AG04449 (cell line): ENCODE data around the gene HRCT1.

Experiments
- CTCF ChIA-PET: fragments of 350-600 bp; formaldehyde crosslinking; extraction: SDS; loops from one replicate; lab custom pipeline; 2021; ENCODE audit warnings: antibody characterized with exemption; lab: Yijun Ruan, JAX
- POLR2A ChIA-PET: fragments of 400-600, 350-600 bp; formaldehyde crosslinking; extraction: SDS; loops from one replicate; lab custom pipeline; 2020; ENCODE audit warnings: antibody characterized with exemption, inconsistent platforms; lab: Yijun Ruan, JAX
- DNase-seq: peaks from one replicate; pipeline ENCODE4 v3.0.0-alpha.2; 2010; ENCODE audit warnings: low read depth, low spot score
- H3K4me3 ChIP-seq: 2 replicates; pipeline ENCODE4 v1.5.1; 2011; ENCODE audit warnings: low read depth, mild to moderate bottlenecking, control low read depth, low read length
- TF ChIP-seq, protein P1 (sequence below): IDR thresholded peaks from one replicate; pipeline ENCODE4 v1.5.1; 2011; ENCODE audit warnings: mild to moderate bottlenecking, moderate library complexity, low read length, control low read depth, inconsistent platforms; ENCODE audit not compliant: insufficient read depth; ENCODE audit errors: missing control alignments

Gene HRCT1

DNA sequence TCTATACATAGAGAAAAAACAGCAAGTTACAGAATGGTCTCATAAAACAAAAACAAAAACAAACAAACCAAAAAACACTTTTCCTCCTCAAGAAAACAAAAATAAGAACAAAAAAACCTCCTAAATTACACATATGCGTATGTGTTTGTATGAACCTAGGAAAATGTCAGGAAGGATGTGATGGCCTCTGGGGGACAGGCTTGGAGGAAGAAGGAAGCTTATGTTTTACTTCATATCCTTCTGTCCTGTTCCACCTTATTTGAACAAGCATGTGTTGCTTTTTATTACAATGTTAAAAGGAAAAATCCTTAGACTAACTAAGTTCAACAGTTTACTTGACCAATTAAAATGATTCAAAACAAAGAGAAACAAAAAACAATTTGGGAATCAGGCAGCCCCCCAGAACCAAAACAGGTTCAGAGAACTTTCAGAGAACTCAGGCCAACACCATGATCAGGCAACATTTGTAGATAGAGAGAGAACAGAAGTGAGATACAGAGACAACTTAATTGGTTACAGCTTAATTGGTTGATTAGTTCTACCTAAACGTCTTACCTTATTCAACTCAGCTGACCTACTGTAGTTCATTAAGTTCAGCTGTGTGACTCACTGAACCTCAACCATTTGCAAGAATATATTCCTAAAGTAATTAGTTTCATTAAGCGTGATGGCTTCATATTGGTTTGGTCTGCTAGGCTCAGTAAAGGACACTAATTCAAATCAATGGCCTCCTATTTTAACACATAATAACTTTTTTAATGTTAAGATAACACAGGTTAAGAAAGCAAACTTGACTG is 13.4 kb downstream of the HRCT1 start:
- CTCF ChIA-PET = interaction anchor here (1.5 to 9.2 kb wide), 4 partner anchors 9 to 35 kb away, joined by 3 to 137 read pairs (median 8); partner anchors contain the start of genes HRCT1 and SPAAR
- no peak overlapping the region for H3K4me3 ChIP-seq
- TF ChIP-seq, protein P1, sequence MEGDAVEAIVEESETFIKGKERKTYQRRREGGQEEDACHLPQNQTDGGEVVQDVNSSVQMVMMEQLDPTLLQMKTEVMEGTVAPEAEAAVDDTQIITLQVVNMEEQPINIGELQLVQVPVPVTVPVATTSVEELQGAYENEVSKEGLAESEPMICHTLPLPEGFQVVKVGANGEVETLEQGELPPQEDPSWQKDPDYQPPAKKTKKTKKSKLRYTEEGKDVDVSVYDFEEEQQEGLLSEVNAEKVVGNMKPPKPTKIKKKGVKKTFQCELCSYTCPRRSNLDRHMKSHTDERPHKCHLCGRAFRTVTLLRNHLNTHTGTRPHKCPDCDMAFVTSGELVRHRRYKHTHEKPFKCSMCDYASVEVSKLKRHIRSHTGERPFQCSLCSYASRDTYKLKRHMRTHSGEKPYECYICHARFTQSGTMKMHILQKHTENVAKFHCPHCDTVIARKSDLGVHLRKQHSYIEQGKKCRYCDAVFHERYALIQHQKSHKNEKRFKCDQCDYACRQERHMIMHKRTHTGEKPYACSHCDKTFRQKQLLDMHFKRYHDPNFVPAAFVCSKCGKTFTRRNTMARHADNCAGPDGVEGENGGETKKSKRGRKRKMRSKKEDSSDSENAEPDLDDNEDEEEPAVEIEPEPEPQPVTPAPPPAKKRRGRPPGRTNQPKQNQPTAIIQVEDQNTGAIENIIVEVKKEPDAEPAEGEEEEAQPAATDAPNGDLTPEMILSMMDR = no peak
- no peak for DNase-seq
- POLR2A ChIA-PET = interaction anchor here (2.5 kb wide), 1 partner anchor 13 kb away, joined by 13 read pairs; the partner anchor contains the start of gene HRCT1

DNA sequence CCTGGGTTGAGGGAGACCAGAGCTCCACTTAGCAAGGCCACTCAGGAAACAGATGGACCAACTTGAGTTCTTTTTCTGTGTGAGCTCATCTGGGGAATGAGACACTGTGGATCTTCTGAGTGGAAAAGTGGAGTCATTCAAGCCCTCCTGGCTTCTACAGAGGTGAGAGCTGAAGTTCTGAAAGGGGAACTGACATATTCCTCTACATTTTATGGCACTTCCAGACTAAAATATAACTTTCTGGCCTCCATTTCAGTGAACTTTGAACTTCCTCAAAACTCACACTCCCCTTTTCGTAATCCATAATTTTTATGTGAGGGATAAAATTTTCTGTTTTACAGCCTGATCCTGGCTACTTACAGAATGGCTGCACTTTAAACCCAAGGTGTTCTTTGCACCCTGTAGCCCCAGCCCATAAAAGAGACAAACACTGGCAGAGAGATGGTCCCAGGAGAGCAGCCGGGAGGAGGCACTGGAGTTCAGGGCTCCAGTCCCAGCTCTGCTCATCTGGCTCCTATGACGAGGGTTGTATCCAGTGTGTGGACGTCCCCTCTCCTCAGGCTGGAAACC is 14.1 kb downstream of the HRCT1 start:
- CTCF ChIA-PET = interaction anchor here (1.5 to 9.2 kb wide), 3 partner anchors 12 to 35 kb away, joined by 5 to 137 read pairs (median 12); partner anchors contain the start of genes HRCT1 and SPAAR
- no peak overlapping the region for H3K4me3 ChIP-seq
- DNase-seq = no peak
- TF ChIP-seq, protein P1 = no peak
- POLR2A ChIA-PET = interaction anchor here (2.5 kb wide), 1 partner anchor 13 kb away, joined by 13 read pairs; the partner anchor contains the start of gene HRCT1

DNA sequence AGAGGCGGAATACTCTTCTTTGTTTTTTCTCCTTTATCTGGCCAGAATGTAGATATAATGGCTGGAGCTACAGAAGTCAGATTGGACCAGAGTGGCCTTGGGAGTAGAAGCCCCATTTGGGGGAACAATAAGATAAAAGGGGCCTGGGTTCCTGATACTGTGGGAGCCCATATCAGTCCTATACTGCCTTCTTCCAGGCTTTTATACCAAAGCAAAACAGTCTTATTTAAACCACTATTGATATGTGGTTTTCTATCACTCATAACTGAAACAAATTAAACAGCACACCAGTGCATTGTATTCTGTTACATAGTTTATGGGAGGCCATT is 17.6 kb downstream of the HRCT1 start:
- TF ChIP-seq, protein P1 = no peak
- DNase-seq = no peak
- ChIA-PET POLR2A (interaction anchor here (0.6 to 1.9 kb wide), 4 partner anchors 12 to 113 kb away, joined by 4 to 16 read pairs (median 10); partner anchors contain the start of genes HRCT1 and RECK), CTCF (interaction anchor here (1.4 to 9.2 kb wide), 6 partner anchors 10 to 133 kb away, joined by 5 to 137 read pairs (median 7); partner anchors contain the start of genes HRCT1 and SPAAR)
- no peak overlapping the region for H3K4me3 ChIP-seq

DNA sequence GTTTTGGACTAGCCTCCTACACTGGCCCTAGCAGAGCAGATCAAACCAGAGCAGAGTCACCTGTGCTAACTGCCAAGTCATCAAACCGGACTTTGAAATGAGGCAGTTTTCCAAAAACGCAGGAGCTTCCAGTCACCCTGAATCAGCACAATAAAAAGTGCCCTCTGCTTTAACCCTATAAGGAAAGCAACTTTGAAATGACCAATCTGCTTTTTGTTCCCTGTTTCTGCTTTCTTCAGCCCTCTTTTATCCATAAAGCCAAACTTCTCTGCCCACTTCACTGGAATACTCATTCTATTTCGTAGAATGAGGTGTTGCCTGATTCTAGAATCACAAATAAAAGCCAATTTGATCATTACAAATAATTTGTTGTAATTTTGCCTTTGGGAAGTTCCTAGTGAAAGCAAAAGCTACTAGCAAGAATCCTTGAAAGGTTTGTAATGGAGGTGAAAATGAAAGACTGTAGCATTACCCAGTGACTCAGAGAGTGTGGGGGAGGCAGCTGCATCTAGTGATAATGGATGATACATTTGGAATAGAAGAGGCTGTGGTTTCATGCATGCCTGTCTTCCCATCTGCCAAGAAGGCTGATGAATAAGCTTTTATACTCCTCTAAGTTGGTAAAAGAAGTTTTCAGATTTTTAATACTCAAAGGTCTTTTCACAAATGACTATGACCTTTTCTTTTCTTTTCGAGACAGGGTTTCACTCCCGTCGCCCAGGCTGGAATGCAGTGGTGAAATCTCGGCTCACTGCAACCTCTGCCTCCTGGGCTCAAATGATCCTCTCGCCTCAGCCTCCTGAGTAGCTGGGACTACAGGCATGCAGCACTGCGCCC is 18.1 kb downstream of the HRCT1 start:
- TF ChIP-seq, protein P1 = no peak
- POLR2A ChIA-PET = interaction anchor here (0.6 to 1.9 kb wide), 7 partner anchors 11 to 177 kb away, joined by 3 to 16 read pairs (median 5); partner anchors contain the start of genes HRCT1 and RECK
- DNase-seq = peak; percentile 80
- H3K4me3 ChIP-seq = no peak overlapping the region
- CTCF ChIA-PET = interaction anchor here (0.6 to 9.2 kb wide), 11 partner anchors 10 to 134 kb away, joined by 3 to 137 read pairs (median 6); partner anchors contain the start of genes HRCT1 and SPAAR

DNA sequence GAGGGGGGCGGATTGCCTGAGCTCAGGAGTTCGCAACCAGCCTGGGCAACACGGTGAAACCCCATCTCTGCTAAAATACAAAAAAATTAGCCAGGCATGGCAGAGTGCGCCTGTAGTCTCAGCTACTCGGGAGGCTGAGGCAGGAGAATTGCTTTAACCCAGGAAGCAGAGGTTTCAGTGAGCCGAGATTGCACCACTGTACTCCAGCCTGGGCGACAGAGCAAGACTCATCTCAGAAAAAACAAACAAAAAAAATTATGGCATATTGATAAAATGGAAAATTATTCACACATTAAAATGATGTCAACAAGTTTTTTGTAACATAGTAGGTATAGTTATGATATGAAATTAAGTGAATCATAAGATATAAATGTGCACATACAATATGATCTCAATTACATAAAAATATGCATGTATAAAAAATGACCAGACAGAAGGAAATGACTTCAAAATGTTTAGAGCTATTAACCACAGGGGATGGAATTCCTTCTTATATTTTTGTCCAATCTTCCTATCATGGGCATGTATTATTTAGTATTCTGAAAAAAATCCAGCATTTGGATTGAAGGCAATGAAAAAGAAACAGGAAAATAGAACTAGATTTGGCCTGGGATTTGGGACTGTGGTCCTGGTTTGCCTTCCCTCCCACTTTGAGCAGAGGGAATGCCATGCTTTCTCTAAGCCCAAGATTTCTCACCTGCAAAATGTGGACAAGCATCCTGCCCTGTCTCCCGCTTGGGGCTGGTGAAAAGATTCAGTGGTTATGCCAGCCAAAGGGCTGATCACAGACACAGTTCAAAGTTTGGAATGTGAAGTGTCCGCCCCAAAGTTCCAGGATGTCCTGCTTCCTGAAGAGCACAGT is 22.8 kb downstream of the HRCT1 start:
- POLR2A ChIA-PET = no interaction called here

More for the DNA sequence above, 22.8 kb downstream of the HRCT1 start:
- H3K4me3 ChIP-seq = no peak overlapping the region
- CTCF ChIA-PET = interaction anchor here (1.0 to 3.7 kb wide), 5 partner anchors 10 to 26 kb away, joined by 3 to 18 read pairs (median 4); no protein-coding TSS in a partner anchor
- DNase-seq = no peak
- TF ChIP-seq, protein P1 = no peak
